IMR-90 (cell line): ENCODE results near the gene ACBD3. TPM values are rescaled to one million over a fixed set of nuclear protein-coding genes. Genes with fewer than 3 reads are reported as not detected.

Experiments
- ATAC-seq: fragments of 200-7000 bp; cut with Tn5 transposase; 2 replicates; pipeline ENCODE4 v1.9.1; 2020; ENCODE audit warnings: low read depth, mild to moderate bottlenecking, moderate library complexity
- BruUV-seq: library from RNA; stranded (reverse); fragments of 400-500 nt; replicated peaks from 2 replicates; lab custom pipeline; 2021; lab: Mats Ljungman, UMichigan
- CTCF ChIA-PET: fragments of 300-600 bp; formaldehyde crosslinking; extraction: SDS; loops from one replicate; lab custom pipeline; 2021; ENCODE audit warnings: antibody characterized with exemption; lab: Yijun Ruan, JAX
- POLR2A ChIA-PET: fragments of 300-600 bp; sonication (Branson Sonifier 250); formaldehyde crosslinking; loops from one replicate; lab custom pipeline; 2022; ENCODE audit warnings: antibody characterized with exemption; ENCODE audit not compliant: unreplicated experiment; lab: Charles Lee
- DNase-seq: peaks from one replicate; pipeline ENCODE4 v3.0.0; 2013
- H2AFZ ChIP-seq: replicated peaks from 2 replicates; pipeline ENCODE3; 2013; ENCODE audit warnings: low read length, mild to moderate bottlenecking; ENCODE audit not compliant: poor library complexity
- H2AK5ac ChIP-seq: 2 replicates; pipeline ENCODE4 v1.6.1; 2013; ENCODE audit warnings: low read depth, low read length, inconsistent platforms
- H2AK9ac ChIP-seq: replicated peaks from 2 replicates; pipeline ENCODE3; 2013; ENCODE audit warnings: mild to moderate bottlenecking, low read depth, low read length, moderate library complexity; ENCODE audit not compliant: poor library complexity
- H2BK120ac ChIP-seq: 2 replicates; pipeline ENCODE4 v1.6.1; 2013; ENCODE audit warnings: low read depth, low read length, inconsistent platforms
- H2BK15ac ChIP-seq: 3 replicates; pipeline ENCODE4 v1.6.1; 2013; ENCODE audit warnings: low read depth, low read length, inconsistent platforms
- H2BK20ac ChIP-seq: 2 replicates; pipeline ENCODE4 v1.6.1; 2013; ENCODE audit warnings: low read depth, mild to moderate bottlenecking, inconsistent platforms, low read length, moderate library complexity
- H2BK5ac ChIP-seq: 2 replicates; pipeline ENCODE4 v1.6.1; 2013; ENCODE audit warnings: mild to moderate bottlenecking, low read depth, low read length, inconsistent platforms; ENCODE audit not compliant: poor library complexity, severe bottlenecking
- H3K14ac ChIP-seq: replicated peaks from 2 replicates; pipeline ENCODE4 v1.6.1; 2013; ENCODE audit warnings: low read depth, low read length, inconsistent platforms
- H3K18ac ChIP-seq: 2 replicates; pipeline ENCODE4 v1.6.1; 2013; ENCODE audit warnings: low read depth, low read length, control low read depth
- H3K23ac ChIP-seq: 2 replicates; pipeline ENCODE4 v1.6.1; 2013; ENCODE audit warnings: low read depth, low read length, inconsistent platforms
- H3K27ac ChIP-seq: 2 replicates; pipeline ENCODE4 v1.5.1; 2013; ENCODE audit warnings: mild to moderate bottlenecking, control low read depth, low read length; ENCODE audit not compliant: insufficient read depth
- H3K27me3 ChIP-seq: 2 replicates; pipeline ENCODE4 v1.6.1; 2013; ENCODE audit warnings: low read length; ENCODE audit not compliant: control insufficient read depth, insufficient read depth
- H3K36me3 ChIP-seq: 2 replicates; pipeline ENCODE4 v1.6.1; 2013; ENCODE audit warnings: low read length, mixed read lengths; ENCODE audit not compliant: control insufficient read depth, insufficient read depth
- H3K4ac ChIP-seq: 2 replicates; pipeline ENCODE4 v1.6.1; 2013; ENCODE audit warnings: low read depth, low read length, inconsistent platforms
- H3K4me1 ChIP-seq: 2 replicates; pipeline ENCODE4 v1.6.1; 2013; ENCODE audit warnings: low read length, mixed read lengths; ENCODE audit not compliant: control insufficient read depth, insufficient read depth
- H3K4me2 ChIP-seq: 2 replicates; pipeline ENCODE4 v1.6.1; 2013; ENCODE audit warnings: low read depth, mild to moderate bottlenecking, control low read depth, low read length, moderate library complexity
- H3K4me3 ChIP-seq: 2 replicates; pipeline ENCODE4 v1.5.1; 2013; ENCODE audit warnings: low read depth, mild to moderate bottlenecking, control low read depth, low read length, moderate library complexity; ENCODE audit not compliant: insufficient read depth
- H3K56ac ChIP-seq: 2 replicates; pipeline ENCODE4 v1.6.1; 2013; ENCODE audit warnings: low read length, inconsistent platforms; ENCODE audit not compliant: insufficient read depth; ENCODE audit errors: extremely low read depth
- H3K79me1 ChIP-seq, 2 experiments: 2 replicates each; pipeline ENCODE4 v1.6.1; 2013; ENCODE audit warnings: low read length in 2 of 2, inconsistent platforms in 1 of 2, low read depth in 1 of 2
- H3K9ac ChIP-seq: 2 replicates; pipeline ENCODE4 v1.6.1; 2013; ENCODE audit warnings: low read depth, low read length, control low read depth
- H3K9me1 ChIP-seq: 2 replicates; pipeline ENCODE4 v1.6.1; 2013; ENCODE audit warnings: low read length, inconsistent platforms; ENCODE audit not compliant: insufficient read depth
- H3K9me3 ChIP-seq: 2 replicates; pipeline ENCODE4 v1.6.1; 2013; ENCODE audit warnings: low read length; ENCODE audit not compliant: control insufficient read depth, insufficient read depth
- H4K20me1 ChIP-seq: 2 replicates; pipeline ENCODE4 v1.6.1; 2013; ENCODE audit warnings: low read length, inconsistent platforms; ENCODE audit not compliant: insufficient read depth
- H4K5ac ChIP-seq: 2 replicates; pipeline ENCODE4 v1.6.1; 2013; ENCODE audit warnings: mild to moderate bottlenecking, low read depth, low read length, control low read depth
- H4K8ac ChIP-seq, 2 experiments: 2 replicates each; pipeline ENCODE4 v1.6.1; 2013; ENCODE audit warnings: low read depth in 2 of 2, low read length in 2 of 2, control low read depth in 1 of 2, inconsistent platforms in 1 of 2
- H4K91ac ChIP-seq: 2 replicates; pipeline ENCODE4 v1.6.1; 2013; ENCODE audit warnings: low read depth, low read length, inconsistent platforms; ENCODE audit not compliant: insufficient read depth
- BHLHE40 ChIP-seq: fragments of 150-350 bp; IDR thresholded peaks from 2 replicates; pipeline ENCODE4 v1.6.1; 2016; ENCODE audit warnings: mild to moderate bottlenecking, low read depth, low read length
- CEBPB ChIP-seq: IDR thresholded peaks from 2 replicates; pipeline ENCODE4 v1.6.1; 2012; ENCODE audit warnings: low read depth, low read length, improper control_type of control experiment
- CHD1 ChIP-seq: IDR thresholded peaks from 2 replicates; pipeline ENCODE4 v1.6.1; 2012; ENCODE audit warnings: low read depth, low read length, improper control_type of control experiment
- FOS ChIP-seq: fragments of 150-350 bp; IDR thresholded peaks from 2 replicates; pipeline ENCODE4 v1.6.1; 2016; ENCODE audit warnings: low read depth, low read length
- MAFK ChIP-seq: IDR thresholded peaks from 2 replicates; pipeline ENCODE4 v1.6.1; 2012; ENCODE audit warnings: low read depth, low read length, improper control_type of control experiment
- MAZ ChIP-seq: IDR thresholded peaks from 2 replicates; pipeline ENCODE4 v1.6.1; 2012; ENCODE audit warnings: low read depth, mild to moderate bottlenecking, low read length, improper control_type of control experiment, moderate library complexity, borderline replicate concordance
- MXI1 ChIP-seq: IDR thresholded peaks from 2 replicates; pipeline ENCODE4 v1.6.1; 2012; ENCODE audit warnings: low read depth, mild to moderate bottlenecking, low read length, moderate library complexity, borderline replicate concordance
- NFE2L2 ChIP-seq: fragments of 150-350 bp; IDR thresholded peaks from 2 replicates; pipeline ENCODE4 v1.6.1; 2016; ENCODE audit warnings: low read depth, mild to moderate bottlenecking, low read length
- POLR2A ChIP-seq: IDR thresholded peaks from 2 replicates; pipeline ENCODE4 v1.6.1; 2012; ENCODE audit warnings: mild to moderate bottlenecking, low read depth, low read length
- RAD21 ChIP-seq: IDR thresholded peaks from 2 replicates; pipeline ENCODE4 v1.6.1; 2012; ENCODE audit warnings: low read length, improper control_type of control experiment
- RCOR1 ChIP-seq: IDR thresholded peaks from 2 replicates; pipeline ENCODE4 v1.6.1; 2012; ENCODE audit warnings: mild to moderate bottlenecking, low read length, improper control_type of control experiment; ENCODE audit not compliant: insufficient replicate concordance
- RFX5 ChIP-seq: IDR thresholded peaks from 2 replicates; pipeline ENCODE4 v1.8.0; 2012; ENCODE audit warnings: low read depth, mild to moderate bottlenecking, low read length, moderate library complexity
- SMC3 ChIP-seq: fragments of 150-350 bp; IDR thresholded peaks from 2 replicates; pipeline ENCODE4 v1.6.1; 2016; ENCODE audit warnings: low read depth, mild to moderate bottlenecking, antibody characterized with exemption, low read length, moderate library complexity
- WGBS, 2 experiments: methylation state at CpG; one replicate each; pipeline versions ENCODE4 v1.1.5 to v1.1.7; 2013; ENCODE audit warnings: missing lambda C conversion rate in 2 of 2; ENCODE audit not compliant: insufficient read length in 1 of 2; ENCODE audit errors: extremely low coverage in 2 of 2; 5-methylcytosine and 5-hydroxymethylcytosine counted together
- dilution Hi-C: fragments of 300-500 bp; cut with HindIII; formaldehyde crosslinking; loops from one replicate; pipeline ENCODE4 v1.14.3; 2018; ENCODE audit warnings: low sequenced_read_pairs; ENCODE audit not compliant: unreplicated experiment
- in situ Hi-C: fragments of 300-500 bp; cut with MboI; formaldehyde crosslinking; loops from 3 replicates; pipeline ENCODE4 v1.14.3; 2019; ENCODE audit warnings: low sequenced_read_pairs, inconsistent platforms, mixed read lengths
- intact Hi-C: fragments of 100-400 bp; cut with micrococcal nuclease; formaldehyde crosslinking; loops from 2 replicates; pipeline ENCODE4 v1.10.0; 2022
- polyA plus RNA-seq, 3 experiments: library from polyadenylated mRNA; depleted of rRNA; stranded (reverse); fragments of >200 nt; gene quantifications; 2 replicates each; pipeline ENCODE4 v1.2.3, GENCODE V29; 2012; ENCODE audit warnings: low replicate concordance in 1 of 3
- total RNA-seq: library from RNA; depleted of rRNA; stranded (reverse); fragments of >200 nt; gene quantifications from 2 replicates; pipeline ENCODE4 v1.2.3, GENCODE V29; 2012
- TF ChIP-seq, protein P1 (sequence below): conservative IDR thresholded peaks from 2 replicates; pipeline ENCODE4 v1.5.1; 2012; ENCODE audit warnings: mild to moderate bottlenecking, low read depth, low read length, improper control_type of control experiment
- TF ChIP-seq, protein P2 (sequence below): fragments of 150-350 bp; IDR thresholded peaks from 2 replicates; pipeline ENCODE4 v1.6.1; 2016; ENCODE audit warnings: low read depth, mild to moderate bottlenecking, low read length, moderate library complexity, borderline replicate concordance
- TF ChIP-seq, protein P3 (sequence below): fragments of 150-350 bp; IDR thresholded peaks from 2 replicates; pipeline ENCODE4 v1.6.1; 2017; ENCODE audit warnings: mild to moderate bottlenecking, antibody characterized with exemption, low read length, low read depth

The ACBD3 gene
- total and polyA plus RNA-seq, 2 of the 4 experiments (the other 2 are of a cell fraction): 30.3 to 59.7 TPM

- no peaks in the 10 kb centered on the region for H3K9me1 ChIP-seq
- no peak overlapping the region for H2AK9ac ChIP-seq
- no peak overlapping the region for H2BK15ac ChIP-seq
- no peak overlapping the region for H2AK5ac ChIP-seq
- TF ChIP-seq RAD21 (no peak), MAZ (no peak), MAFK (no peak), CHD1 (no peak), NFE2L2 (no peak), RFX5 (no peak), CEBPB (no peak), SMC3 (no peak), POLR2A (no peak), RCOR1 (no peak), BHLHE40 (no peak), FOS (no peak), MXI1 (no peak)
- TF ChIP-seq, protein P1, sequence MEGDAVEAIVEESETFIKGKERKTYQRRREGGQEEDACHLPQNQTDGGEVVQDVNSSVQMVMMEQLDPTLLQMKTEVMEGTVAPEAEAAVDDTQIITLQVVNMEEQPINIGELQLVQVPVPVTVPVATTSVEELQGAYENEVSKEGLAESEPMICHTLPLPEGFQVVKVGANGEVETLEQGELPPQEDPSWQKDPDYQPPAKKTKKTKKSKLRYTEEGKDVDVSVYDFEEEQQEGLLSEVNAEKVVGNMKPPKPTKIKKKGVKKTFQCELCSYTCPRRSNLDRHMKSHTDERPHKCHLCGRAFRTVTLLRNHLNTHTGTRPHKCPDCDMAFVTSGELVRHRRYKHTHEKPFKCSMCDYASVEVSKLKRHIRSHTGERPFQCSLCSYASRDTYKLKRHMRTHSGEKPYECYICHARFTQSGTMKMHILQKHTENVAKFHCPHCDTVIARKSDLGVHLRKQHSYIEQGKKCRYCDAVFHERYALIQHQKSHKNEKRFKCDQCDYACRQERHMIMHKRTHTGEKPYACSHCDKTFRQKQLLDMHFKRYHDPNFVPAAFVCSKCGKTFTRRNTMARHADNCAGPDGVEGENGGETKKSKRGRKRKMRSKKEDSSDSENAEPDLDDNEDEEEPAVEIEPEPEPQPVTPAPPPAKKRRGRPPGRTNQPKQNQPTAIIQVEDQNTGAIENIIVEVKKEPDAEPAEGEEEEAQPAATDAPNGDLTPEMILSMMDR: no peak
- TF ChIP-seq, protein P2, sequence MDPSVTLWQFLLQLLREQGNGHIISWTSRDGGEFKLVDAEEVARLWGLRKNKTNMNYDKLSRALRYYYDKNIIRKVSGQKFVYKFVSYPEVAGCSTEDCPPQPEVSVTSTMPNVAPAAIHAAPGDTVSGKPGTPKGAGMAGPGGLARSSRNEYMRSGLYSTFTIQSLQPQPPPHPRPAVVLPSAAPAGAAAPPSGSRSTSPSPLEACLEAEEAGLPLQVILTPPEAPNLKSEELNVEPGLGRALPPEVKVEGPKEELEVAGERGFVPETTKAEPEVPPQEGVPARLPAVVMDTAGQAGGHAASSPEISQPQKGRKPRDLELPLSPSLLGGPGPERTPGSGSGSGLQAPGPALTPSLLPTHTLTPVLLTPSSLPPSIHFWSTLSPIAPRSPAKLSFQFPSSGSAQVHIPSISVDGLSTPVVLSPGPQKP: no peak
- TF ChIP-seq, protein P3, sequence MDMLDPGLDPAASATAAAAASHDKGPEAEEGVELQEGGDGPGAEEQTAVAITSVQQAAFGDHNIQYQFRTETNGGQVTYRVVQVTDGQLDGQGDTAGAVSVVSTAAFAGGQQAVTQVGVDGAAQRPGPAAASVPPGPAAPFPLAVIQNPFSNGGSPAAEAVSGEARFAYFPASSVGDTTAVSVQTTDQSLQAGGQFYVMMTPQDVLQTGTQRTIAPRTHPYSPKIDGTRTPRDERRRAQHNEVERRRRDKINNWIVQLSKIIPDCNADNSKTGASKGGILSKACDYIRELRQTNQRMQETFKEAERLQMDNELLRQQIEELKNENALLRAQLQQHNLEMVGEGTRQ: no peak
- ATAC-seq (no peak), DNase-seq (no peak)
- no peak overlapping the region for H4K8ac ChIP-seq
- H3K36me3 ChIP-seq: no peaks in the 10 kb centered on the region
- H3K27me3 ChIP-seq: peaks cover 3% of the 10 kb centered on the region; the same call in 1 of the 2 replicates
- H3K23ac ChIP-seq: no peak overlapping the region
- H3K4me3 ChIP-seq: no peak overlapping the region
- dilution Hi-C loops (no loop called here), in situ Hi-C loops (no loop called here), intact Hi-C loops (no loop called here)
- ChIA-PET CTCF (interaction anchor here (1.0 kb wide), 1 partner anchor 53 kb away, joined by 6 read pairs; no protein-coding TSS in a partner anchor), POLR2A (no interaction called here)
- H3K18ac ChIP-seq: no peak overlapping the region
- BruUV-seq: no TSS peak
- no peak overlapping the region for H3K14ac ChIP-seq
- H3K9ac ChIP-seq: no peak overlapping the region
- no peak overlapping the region for H2BK5ac ChIP-seq
- no peak overlapping the region for H2BK20ac ChIP-seq
- H2AFZ ChIP-seq: no peak overlapping the region
- no peak overlapping the region for H2BK120ac ChIP-seq
- WGBS, 2 experiments: no CpG with 5 or more reads among the region's 6 CpGs
- H3K4me1 ChIP-seq: no peaks in the 10 kb centered on the region; the same call in 1 of the 2 replicates
- no peaks in the 10 kb centered on the region for H3K79me1 ChIP-seq
- H3K27ac ChIP-seq: no peak overlapping the region
- H3K9me3 ChIP-seq: no peaks in the 10 kb centered on the region
- no peaks in the 10 kb centered on the region for H4K20me1 ChIP-seq
- H3K4me2 ChIP-seq: no peak overlapping the region
- no peak overlapping the region for H4K5ac ChIP-seq
- no peak overlapping the region for H3K4ac ChIP-seq
- no peak overlapping the region for H3K56ac ChIP-seq
- H4K91ac ChIP-seq: no peak overlapping the region
These were observed 69.2 kb downstream of the ACBD3 start for GRCh38 chr1:226117330-226117729.
